Progenitor cell of endocrine pancreas (in vitro differentiated cells): ENCODE measurements around the gene EIF2B5. TPM values are rescaled to one million over a fixed set of nuclear protein-coding genes. Genes with fewer than 3 reads are reported as not detected.

Source experiments
- DNase-seq: peaks from one replicate; pipeline ENCODE4 v3.0.0; 2021; ENCODE audit warnings: low spot score; ENCODE audit not compliant: unreplicated experiment
- H3K27ac Mint-ChIP-seq: 2 replicates; pipeline ENCODE4 v1.8.0; 2021; ENCODE audit warnings: mild to moderate bottlenecking, moderate library complexity, mixed read lengths
- H3K27me3 Mint-ChIP-seq: 2 replicates; pipeline ENCODE4 v1.8.0; 2021; ENCODE audit warnings: mixed read lengths
- H3K36me3 Mint-ChIP-seq: 2 replicates; pipeline ENCODE4 v1.8.0; 2022; ENCODE audit warnings: mixed read lengths; ENCODE audit not compliant: insufficient read depth
- H3K4me1 Mint-ChIP-seq: 2 replicates; pipeline ENCODE4 v1.8.0; 2021; ENCODE audit warnings: low read depth, mixed read lengths
- H3K4me3 Mint-ChIP-seq: 2 replicates; pipeline ENCODE4 v1.8.0; 2021; ENCODE audit warnings: low read depth, mild to moderate bottlenecking, moderate library complexity, mixed read lengths
- H3K9me3 Mint-ChIP-seq: 2 replicates; pipeline ENCODE4 v1.8.0; 2021; ENCODE audit warnings: low read depth, mixed read lengths
- long read RNA-seq: library from polyadenylated mRNA; unstranded; transcript quantifications from one replicate; pipeline ENCODE4 v2.0.0, GENCODE V29; 2020
- total RNA-seq: library from RNA; stranded (reverse); gene quantifications from 2 replicates; pipeline ENCODE4 v1.2.1, GENCODE V29; 2021
- TF ChIP-seq, protein P1 (sequence below): fragments of 200-600 bp; sonication (generic); IDR thresholded peaks from one replicate; pipeline ENCODE4 v1.5.0; 2021; ENCODE audit warnings: antibody characterized with exemption, mild to moderate bottlenecking; ENCODE audit not compliant: unreplicated experiment

Gene EIF2B5
- total RNA-seq = 45.4 and 45.7 TPM in 2 replicates
- long read RNA-seq, transcript EIF2B5-201 (16 exons, 2,656 nt) = major isoform, 6 of 29 reads
- long read RNA-seq, partial matches to known transcripts = 17 of 29 reads
- long read RNA-seq, other reads (novel, unspliced or antisense) = 6 of 29 reads

DNA sequence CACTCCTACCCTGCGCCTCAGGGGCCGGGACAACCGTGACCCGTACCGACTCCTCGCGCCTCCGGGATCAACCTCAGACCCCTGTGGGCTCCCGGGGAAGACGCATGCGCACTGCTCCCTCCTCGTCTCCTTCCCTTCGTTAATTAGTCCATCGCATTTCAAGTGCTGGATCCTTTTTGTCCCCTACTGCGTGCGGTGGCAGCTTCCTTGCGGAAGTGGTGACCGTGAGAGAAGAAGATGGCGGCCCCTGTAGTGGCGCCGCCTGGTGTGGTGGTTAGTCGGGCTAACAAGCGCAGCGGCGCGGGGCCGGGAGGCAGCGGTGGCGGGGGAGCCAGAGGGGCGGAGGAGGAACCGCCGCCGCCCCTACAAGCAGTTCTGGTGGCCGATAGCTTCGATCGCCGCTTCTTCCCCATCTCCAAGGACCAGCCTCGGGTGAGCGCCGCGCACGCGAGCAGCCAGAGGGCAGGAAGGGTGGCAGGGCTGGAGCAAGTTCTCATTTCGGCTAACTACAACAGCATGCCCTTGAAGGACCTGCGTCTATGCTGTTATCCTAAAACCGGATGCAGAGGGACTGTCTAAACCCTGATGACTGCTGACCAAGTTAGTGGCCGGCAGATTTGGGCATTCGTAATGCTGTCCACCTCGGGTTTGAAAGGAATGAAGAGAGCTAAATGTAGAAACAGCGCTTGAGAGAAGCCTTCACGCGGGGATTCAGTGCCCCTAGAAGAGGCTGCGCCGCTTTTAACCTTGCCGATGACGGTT lies at the start of gene EIF2B5:
EIF2B5 (plus strand) TSS at position 210 of the 762 bp plus-strand sequence; CDS start at position 238, 28 bp downstream.
- Mint-ChIP-seq H3K27ac (peak within 1 kb of the TSS; percentile 93), H3K27me3 (no peaks in the 10 kb centered on the region), H3K36me3 (peaks cover 3% of the 10 kb centered on the region), H3K4me1 (peaks cover 22% of the 10 kb centered on the region), H3K9me3 (no peaks in the 10 kb centered on the region), H3K4me3 (peak within 1 kb of the TSS; percentile 96)
- TF ChIP-seq, protein P1, sequence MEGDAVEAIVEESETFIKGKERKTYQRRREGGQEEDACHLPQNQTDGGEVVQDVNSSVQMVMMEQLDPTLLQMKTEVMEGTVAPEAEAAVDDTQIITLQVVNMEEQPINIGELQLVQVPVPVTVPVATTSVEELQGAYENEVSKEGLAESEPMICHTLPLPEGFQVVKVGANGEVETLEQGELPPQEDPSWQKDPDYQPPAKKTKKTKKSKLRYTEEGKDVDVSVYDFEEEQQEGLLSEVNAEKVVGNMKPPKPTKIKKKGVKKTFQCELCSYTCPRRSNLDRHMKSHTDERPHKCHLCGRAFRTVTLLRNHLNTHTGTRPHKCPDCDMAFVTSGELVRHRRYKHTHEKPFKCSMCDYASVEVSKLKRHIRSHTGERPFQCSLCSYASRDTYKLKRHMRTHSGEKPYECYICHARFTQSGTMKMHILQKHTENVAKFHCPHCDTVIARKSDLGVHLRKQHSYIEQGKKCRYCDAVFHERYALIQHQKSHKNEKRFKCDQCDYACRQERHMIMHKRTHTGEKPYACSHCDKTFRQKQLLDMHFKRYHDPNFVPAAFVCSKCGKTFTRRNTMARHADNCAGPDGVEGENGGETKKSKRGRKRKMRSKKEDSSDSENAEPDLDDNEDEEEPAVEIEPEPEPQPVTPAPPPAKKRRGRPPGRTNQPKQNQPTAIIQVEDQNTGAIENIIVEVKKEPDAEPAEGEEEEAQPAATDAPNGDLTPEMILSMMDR = peak; percentile 49
- peak; percentile 86 for DNase-seq

DNA sequence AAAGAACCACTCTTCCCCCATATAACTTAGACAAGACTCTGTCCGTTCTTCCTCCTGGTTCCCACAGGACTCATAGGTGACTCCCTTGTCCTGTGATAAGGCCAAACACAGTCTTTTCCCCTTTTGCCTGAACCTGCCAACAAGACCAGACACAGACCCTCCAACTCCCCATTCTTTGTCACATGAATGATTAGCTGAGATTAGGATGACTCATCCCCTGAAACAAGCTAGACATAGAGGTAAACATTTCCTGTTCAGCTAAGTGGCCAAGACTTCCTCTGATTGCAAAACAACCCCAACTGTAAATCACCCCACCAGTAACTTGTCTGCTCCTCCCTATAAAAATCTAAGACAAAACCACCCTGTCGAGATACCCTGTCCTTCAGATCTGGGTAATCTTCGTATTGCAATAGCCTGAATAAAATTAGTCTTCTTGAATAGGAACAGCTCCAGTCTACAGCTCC lies 49.7 kb upstream of the EIF2B5 start:
- Mint-ChIP-seq H3K4me3 (no peak overlapping the region), H3K27me3 (peaks cover 34% of the 10 kb centered on the region), H3K27ac (no peak overlapping the region), H3K4me1 (peaks cover 2% of the 10 kb centered on the region), H3K36me3 (no peaks in the 10 kb centered on the region), H3K9me3 (no peaks in the 10 kb centered on the region)
- TF ChIP-seq, protein P1 = no peak
- DNase-seq = no peak

GRCh38 chr3:184092199-184092598 lies 43.0 kb upstream of the EIF2B5 start:
- H3K4me3 Mint-ChIP-seq = no peak overlapping the region
- no peaks in the 10 kb centered on the region for H3K4me1 Mint-ChIP-seq
- peaks cover 12% of the 10 kb centered on the region for H3K27me3 Mint-ChIP-seq
- peaks cover 11% of the 10 kb centered on the region for H3K9me3 Mint-ChIP-seq
- no peaks in the 10 kb centered on the region for H3K36me3 Mint-ChIP-seq
- H3K27ac Mint-ChIP-seq = no peak overlapping the region
- TF ChIP-seq, protein P1 = no peak
- DNase-seq = no peak

- Mint-ChIP-seq H3K4me1 (no peaks in the 10 kb centered on the region), H3K4me3 (no peak within 1 kb of the TSS), H3K9me3 (peaks cover 6% of the 10 kb centered on the region), H3K27me3 (peaks cover 21% of the 10 kb centered on the region), H3K36me3 (no peaks in the 10 kb centered on the region), H3K27ac (no peak within 1 kb of the TSS)
- TF ChIP-seq, protein P1 = no peak
- no peak for DNase-seq
These were observed 38.3 kb upstream of the EIF2B5 start, which contains the start of gene HTR3E for GRCh38 chr3:184096811-184097383. Gene HTR3E (plus strand): TSS chr3:184097064. CDS start chr3:184097530, 466 bp downstream.

DNA sequence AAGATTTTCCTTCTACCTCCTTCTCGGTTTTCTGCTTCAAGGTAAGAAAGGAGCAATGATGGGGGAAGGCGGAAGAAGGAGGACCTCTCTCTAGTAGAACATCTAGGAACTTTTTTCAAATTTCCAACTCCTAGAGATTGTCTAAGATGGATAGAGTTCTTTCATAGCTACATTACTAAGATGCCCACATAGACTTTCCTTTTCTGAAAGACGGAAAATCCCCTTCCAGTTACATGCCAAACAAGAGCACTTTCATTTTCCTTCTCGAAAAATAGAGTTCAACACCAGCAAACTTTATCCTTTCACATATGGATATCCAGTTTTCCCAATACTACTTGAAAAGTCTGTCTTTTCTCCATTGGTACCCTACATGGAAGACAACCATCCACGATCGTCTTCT lies 37.6 kb upstream of the EIF2B5 start:
- Mint-ChIP-seq H3K9me3 (no peaks in the 10 kb centered on the region), H3K36me3 (no peaks in the 10 kb centered on the region), H3K4me1 (no peaks in the 10 kb centered on the region), H3K27me3 (peaks cover 21% of the 10 kb centered on the region), H3K27ac (no peak overlapping the region), H3K4me3 (no peak overlapping the region)
- TF ChIP-seq, protein P1 = no peak
- no peak for DNase-seq
